ENCODE measurements around the gene SLC6A17. TPM values are rescaled to one million over a fixed set of nuclear protein-coding genes. Genes with fewer than 3 reads are reported as not detected.

The SLC6A17 gene
- total RNA-seq, 1 donor from 2014 or later: 0.96 TPM

DNA sequence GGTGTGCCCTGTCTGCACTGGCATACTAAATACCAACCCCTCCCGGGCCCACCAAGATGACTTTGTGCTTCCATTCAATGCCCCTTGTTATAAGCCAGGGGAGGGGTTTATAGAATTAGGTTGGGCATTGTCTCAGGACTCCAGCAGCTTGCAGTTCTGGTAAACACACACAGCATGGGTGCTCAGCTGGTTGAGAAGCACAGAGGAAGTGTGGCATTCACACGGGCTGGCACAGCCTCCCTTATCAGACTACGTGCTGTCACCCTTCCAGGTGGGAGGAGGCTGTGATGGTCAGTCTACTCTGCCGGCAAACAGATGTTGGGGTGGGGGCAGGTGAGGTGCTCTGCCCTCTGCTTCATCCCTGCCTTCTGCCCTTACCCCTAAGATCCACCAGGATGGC is 15.0 kb upstream of the SLC6A17 start:
- no peak for DNase-seq (ENCODE audit: low spot score)

GRCh38 chr1:110135666-110136065 is 14.6 kb upstream of the SLC6A17 start:
- no peak for DNase-seq (ENCODE audit: low spot score)

DNA sequence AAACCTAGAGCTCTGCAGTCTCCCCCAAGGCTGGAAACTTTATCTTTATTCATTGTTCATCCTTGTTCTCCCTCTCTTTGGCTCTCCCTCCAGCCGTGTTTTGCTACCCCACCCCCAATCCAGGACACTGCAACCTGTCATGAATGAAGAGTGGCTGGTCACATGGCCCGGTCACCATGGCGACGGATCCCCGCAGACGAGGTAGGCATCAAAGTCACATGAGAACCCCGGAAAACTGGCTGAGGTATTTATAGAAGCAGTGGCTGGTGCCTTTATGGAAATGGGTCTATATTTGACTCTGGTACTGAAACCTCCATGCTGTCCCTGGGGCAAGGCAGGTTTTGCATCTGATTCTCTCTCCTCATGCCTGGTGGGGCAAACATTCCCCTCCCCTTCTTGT is 13.4 kb upstream of the SLC6A17 start:
- DNase-seq (ENCODE audit: low spot score): no peak

DNA sequence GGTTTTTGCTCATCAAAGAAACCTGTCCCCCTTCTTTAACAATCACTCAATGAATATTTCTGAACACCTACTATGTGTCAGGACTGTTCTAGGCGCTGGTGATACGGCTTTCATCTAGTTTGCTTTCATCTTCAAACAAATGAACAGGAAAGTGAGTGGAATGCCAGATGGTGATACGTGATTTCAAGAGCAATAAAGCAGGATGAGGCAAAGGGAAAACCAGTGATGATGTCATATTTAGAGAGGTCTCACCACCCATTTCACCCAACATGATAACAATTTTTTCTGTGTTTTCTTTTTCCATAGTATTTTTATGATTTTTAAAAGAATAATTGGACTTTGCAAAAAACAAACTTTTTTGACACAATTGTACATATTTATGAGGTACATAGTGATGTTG is 11.3 kb upstream of the SLC6A17 start:
- no peak for DNase-seq (ENCODE audit: low spot score)

GRCh38 chr1:110144366-110144765 is 5.9 kb upstream of the SLC6A17 start:
- no peak for DNase-seq (ENCODE audit: low spot score)

- no peak for DNase-seq (ENCODE audit: low spot score)
Observed at GRCh38 chr1:110148961-110149360, 1.3 kb upstream of the SLC6A17 start.

- DNase-seq (ENCODE audit: low spot score): no peak
Observed at GRCh38 chr1:110151175-110151669, 928 bp downstream of the SLC6A17 start.

- no peak for DNase-seq (ENCODE audit: low spot score)
Observed at GRCh38 chr1:110152133-110152785, 2.0 kb downstream of the SLC6A17 start.

- DNase-seq (ENCODE audit: low spot score): no peak
Observed at GRCh38 chr1:110153407-110153950, 3.2 kb downstream of the SLC6A17 start.

- peak; percentile 71 for DNase-seq (ENCODE audit: low spot score)
Observed at GRCh38 chr1:110155878-110156522, 5.7 kb downstream of the SLC6A17 start.

DNA sequence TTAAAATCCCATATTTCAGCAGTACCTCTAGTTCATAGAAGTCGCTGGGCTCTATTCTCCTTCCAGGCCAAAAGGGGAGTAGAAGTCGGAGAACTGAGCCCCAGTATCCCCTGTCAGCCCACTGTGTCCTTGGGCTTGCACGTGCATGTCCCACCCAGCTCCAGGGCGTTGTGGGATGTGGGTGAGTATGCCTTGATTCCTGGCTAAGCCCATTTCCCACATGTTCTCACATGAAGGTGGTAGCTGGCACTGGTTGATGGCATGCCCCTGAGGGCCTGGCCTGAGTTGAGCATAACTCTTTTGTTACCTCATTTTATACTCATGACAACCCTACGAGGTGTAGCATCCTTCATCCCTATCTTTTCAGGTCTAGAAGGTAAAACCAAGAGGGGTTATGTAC is 8.0 kb downstream of the SLC6A17 start:
- DNase-seq (ENCODE audit: low spot score): no peak

DNA sequence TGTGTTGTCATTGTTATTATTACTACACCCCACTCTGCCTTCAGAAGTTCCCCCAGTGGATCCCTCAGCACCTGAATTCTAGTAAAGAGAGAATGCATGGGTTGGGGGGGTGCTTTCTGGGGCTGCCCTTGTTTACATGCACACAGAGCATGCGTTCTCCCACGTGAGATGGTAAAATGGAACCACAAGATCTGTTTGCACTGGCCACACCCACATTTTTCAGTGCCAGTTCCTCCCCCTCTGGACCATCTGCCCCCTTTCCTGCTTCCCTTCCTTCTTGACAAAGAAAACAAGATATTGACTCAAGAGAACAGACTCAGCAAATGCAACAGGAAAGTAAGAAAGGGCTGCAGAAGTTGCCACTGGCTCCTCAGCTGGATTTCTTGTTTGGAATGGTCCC is 8.9 kb downstream of the SLC6A17 start:
- DNase-seq (ENCODE audit: low spot score): no peak

DNA sequence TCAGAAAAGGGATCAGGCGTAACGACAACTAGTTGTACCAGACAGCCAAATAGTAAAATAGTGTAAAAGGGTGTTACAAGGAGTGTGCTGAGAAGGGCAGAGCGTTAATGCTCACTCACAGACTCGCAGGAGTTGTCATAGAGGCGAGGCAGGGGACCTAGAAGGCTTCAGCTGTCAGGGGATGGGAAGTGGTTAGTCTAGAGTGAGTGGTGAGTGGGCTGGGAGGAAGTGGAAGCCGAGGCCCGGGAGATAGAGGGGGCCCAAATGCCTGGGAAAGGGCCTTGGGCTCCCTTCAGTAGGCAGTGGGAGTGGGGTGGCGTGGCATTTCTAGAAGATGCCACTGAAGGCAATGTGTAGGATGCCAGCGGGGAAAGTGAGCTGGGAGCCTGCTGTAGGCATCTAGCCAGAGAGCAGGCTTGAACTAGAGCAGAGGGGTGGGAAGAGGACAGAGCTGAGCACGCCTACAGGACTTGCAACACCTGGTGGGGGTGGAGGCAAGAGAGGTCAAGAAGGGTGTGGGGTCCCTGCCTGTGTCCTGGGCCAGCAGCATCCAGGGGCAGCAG is 10.3 kb downstream of the SLC6A17 start:
- DNase-seq (ENCODE audit: low spot score): no peak

- DNase-seq (ENCODE audit: low spot score): no peak
Observed at GRCh38 chr1:110161165-110161564, 10.9 kb downstream of the SLC6A17 start.

- DNase-seq (ENCODE audit: low spot score): no peak
Observed at GRCh38 chr1:110161849-110162248, 11.6 kb downstream of the SLC6A17 start.

- DNase-seq (ENCODE audit: low spot score): no peak
Observed at GRCh38 chr1:110163591-110163990, 13.3 kb downstream of the SLC6A17 start.

- no peak for DNase-seq (ENCODE audit: low spot score)
Observed at GRCh38 chr1:110164725-110165350, 14.5 kb downstream of the SLC6A17 start.

GRCh38 chr1:110165761-110166231 is 15.5 kb downstream of the SLC6A17 start:
- no peak for DNase-seq (ENCODE audit: low spot score)

- DNase-seq (ENCODE audit: low spot score): no peak
Observed at GRCh38 chr1:110166861-110167260, 16.6 kb downstream of the SLC6A17 start.

GRCh38 chr1:110170766-110171733 is 20.8 kb downstream of the SLC6A17 start:
- DNase-seq (ENCODE audit: low spot score): peak; percentile 43

DNA sequence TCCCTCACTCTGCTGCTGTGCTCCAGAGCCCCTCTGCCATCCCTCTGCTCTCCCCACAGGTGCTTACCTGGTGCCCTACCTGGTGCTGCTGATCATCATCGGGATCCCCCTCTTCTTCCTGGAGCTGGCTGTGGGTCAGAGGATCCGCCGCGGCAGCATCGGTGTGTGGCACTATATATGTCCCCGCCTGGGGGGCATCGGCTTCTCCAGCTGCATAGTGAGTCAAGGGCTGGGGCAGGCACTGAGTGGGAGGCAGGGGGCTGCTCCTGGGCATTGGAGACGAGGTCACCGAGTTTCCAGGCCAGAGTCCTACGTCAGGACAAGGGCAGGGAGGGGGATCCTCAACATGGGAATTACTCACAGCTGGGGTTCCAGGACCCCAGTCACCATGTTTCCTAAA is 21.7 kb downstream of the SLC6A17 start:
- DNase-seq (ENCODE audit: low spot score): no peak

Data from umbilical cord (tissue), 2 donors.